GM12891 (cell line): ENCODE data around the gene ISOC2.

Experiments used
- PAX5 ChIP-seq: IDR thresholded peaks from 2 replicates; pipeline ENCODE4 v1.6.1; 2011; ENCODE audit warnings: low read length, moderate library complexity, mild to moderate bottlenecking; ENCODE audit not compliant: insufficient read depth, severe bottlenecking
- POLR2A ChIP-seq: IDR thresholded peaks from 2 replicates; pipeline ENCODE4 v1.6.1; 2011; ENCODE audit warnings: low read depth, low read length, control low read depth
- POLR2AphosphoS5 ChIP-seq: IDR thresholded peaks from 2 replicates; pipeline ENCODE4 v1.6.1; 2011; ENCODE audit warnings: low read depth, low read length, control low read depth
- POU2F2 ChIP-seq: IDR thresholded peaks from 2 replicates; pipeline ENCODE4 v1.6.1; 2011; ENCODE audit warnings: low read depth, mild to moderate bottlenecking, control low read depth, low read length, moderate library complexity
- SPI1 ChIP-seq: IDR thresholded peaks from 2 replicates; pipeline ENCODE4 v1.6.1; 2011; ENCODE audit warnings: low read depth, low read length, control low read depth
- TAF1 ChIP-seq: IDR thresholded peaks from 2 replicates; pipeline ENCODE4 v1.6.1; 2011; ENCODE audit warnings: low read depth, low read length, control low read depth

- TF ChIP-seq SPI1 (no peak), POLR2A (no peak), TAF1 (no peak), POLR2AphosphoS5 (no peak), PAX5 (no peak), POU2F2 (no peak)
Measured at GRCh38 chr19:55461974-55462626, 658 bp upstream of the ISOC2 start.
